ENCODE data around the gene RFX8. TPM values are rescaled to one million over a fixed set of nuclear protein-coding genes. Genes with fewer than 3 reads are reported as not detected.
A peak's percentile ranks its signal among the peaks of the same experiment; 100 is the strongest.
"Not testable (repeated sequence)": the region's sequence is repeated elsewhere in the genome, so short reads cannot be mapped to it uniquely, and the experiment has no call there.

The RFX8 gene
- polyA plus RNA-seq, 2 of the 4 experiments (the other 2 are of a cell fraction), result not detected

DNA sequence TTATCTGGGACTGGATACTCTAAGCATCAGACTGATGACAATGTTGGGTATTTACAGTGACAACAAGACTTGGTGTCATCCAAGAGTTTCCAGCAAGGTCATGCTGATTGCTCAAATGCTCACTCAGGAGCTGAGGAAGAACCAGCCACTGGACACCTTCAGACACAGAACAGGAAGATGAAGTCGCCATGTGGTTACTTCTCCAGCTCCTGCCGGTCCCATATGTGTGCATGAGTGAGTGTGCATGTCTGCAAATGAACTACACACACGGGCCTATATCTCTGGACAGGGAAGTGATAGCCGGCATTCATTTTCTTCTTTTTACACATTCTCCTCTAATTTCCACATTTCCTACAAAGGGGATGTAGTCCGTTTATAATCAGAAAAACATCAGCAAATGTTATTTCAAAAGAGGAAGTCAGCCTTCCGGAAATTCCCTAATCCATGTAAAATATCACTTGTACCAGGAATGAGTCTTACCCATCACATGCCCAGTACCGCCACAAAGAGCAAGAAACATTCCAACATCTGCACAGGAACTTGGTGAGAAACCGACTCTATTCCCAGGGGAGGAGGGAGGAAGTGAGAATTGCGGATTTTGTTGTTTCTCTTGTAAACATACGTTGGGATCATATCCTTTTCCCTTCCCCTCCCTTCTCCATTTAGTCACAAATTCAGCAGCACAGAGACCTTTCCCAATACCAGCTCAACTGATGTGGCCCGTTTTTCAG is 10.8 kb downstream of the RFX8 start:
- ATAC-seq, result peak in 1 of 2 experiments; percentile 32; a peak in 1 of 6 replicates
- CTCF ChIA-PET, result interaction anchor here (0.6 to 1.5 kb wide), 3 partner anchors 39 to 343 kb away, joined by 3 to 4 read pairs (median 3); partner anchors contain the start of gene CREG2
- Histone ChIP-seq H3K27ac (peak overlapping the region in 1 of 2 experiments; percentile 32; a peak in 1 of 6 replicates), H3K4me3 (no peak overlapping the region), H3K9me3 (no peaks in the 10 kb centered on the region), H3K4me2 (peak overlapping the region; percentile 7), H3K4me1 (peaks cover 13% of the 10 kb centered on the region)
- POLR2A ChIA-PET, result interaction anchor here (1.0 kb wide), 1 partner anchor 53 kb away, joined by 3 read pairs; no protein-coding TSS in a partner anchor
- WGBS (ENCODE audit: missing lambda C conversion rate), result 56% methylated on average over 11 of the region's 11 CpGs
- FAIRE-seq, result no peak
- DNase-seq (ENCODE audit: low read depth in 1 of 2, low spot score in 1 of 2), result peak in 1 of 2 experiments; percentile 20
- 0 out of 2 replicates have a peak, but pooled peaks have one; percentile 4 for TF ChIP-seq NFE2L2 (conservative IDR thresholded peaks at IDR 0.05; ENCODE audit: low read length)
- TF ChIP-seq USF2 (IDR thresholded peaks at IDR 0.05), result no peak

GRCh38 chr2:101463421-101463820 is 11.5 kb downstream of the RFX8 start:
- Histone ChIP-seq H3K27ac (peak overlapping the region in 1 of 2 experiments; percentile 32; a peak in 1 of 6 replicates), H3K4me1 (peaks cover 13% of the 10 kb centered on the region), H3K9me3 (no peaks in the 10 kb centered on the region), H3K4me2 (no peak overlapping the region), H3K4me3 (no peak overlapping the region)
- ATAC-seq, result 0 out of 6 replicates have a peak, but pooled peaks of 1 of the 2 experiments have one; percentile 19
- no peak for FAIRE-seq
- no peak for DNase-seq (ENCODE audit: low read depth in 1 of 2, low spot score in 1 of 2)
- POLR2A ChIA-PET, result no interaction called here
- TF ChIP-seq, protein P1, sequence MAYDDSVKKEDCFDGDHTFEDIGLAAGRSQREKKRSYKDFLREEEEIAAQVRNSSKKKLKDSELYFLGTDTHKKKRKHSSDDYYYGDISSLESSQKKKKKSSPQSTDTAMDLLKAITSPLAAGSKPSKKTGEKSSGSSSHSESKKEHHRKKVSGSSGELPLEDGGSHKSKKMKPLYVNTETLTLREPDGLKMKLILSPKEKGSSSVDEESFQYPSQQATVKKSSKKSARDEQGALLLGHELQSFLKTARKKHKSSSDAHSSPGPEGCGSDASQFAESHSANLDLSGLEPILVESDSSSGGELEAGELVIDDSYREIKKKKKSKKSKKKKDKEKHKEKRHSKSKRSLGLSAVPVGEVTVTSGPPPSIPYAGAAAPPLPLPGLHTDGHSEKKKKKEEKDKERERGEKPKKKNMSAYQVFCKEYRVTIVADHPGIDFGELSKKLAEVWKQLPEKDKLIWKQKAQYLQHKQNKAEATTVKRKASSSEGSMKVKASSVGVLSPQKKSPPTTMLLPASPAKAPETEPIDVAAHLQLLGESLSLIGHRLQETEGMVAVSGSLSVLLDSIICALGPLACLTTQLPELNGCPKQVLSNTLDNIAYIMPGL (CRISPR knock-in tag; IDR thresholded peaks at IDR 0.05; ENCODE audit: borderline replicate concordance), result no peak
- TF ChIP-seq CHD2 (IDR thresholded peaks at IDR 0.05; ENCODE audit: low read length, partially characterized antibody) (no peak), EHMT2 (IDR thresholded peaks at IDR 0.05; ENCODE audit: low read depth) (no peak), RNF2 (IDR thresholded peaks at IDR 0.05; ENCODE audit: borderline replicate concordance, low read depth) (no peak), RFX5 (IDR thresholded peaks at IDR 0.05) (no peak), MAX (IDR thresholded peaks at IDR 0.05) (no peak), JUNB (IDR thresholded peaks at IDR 0.05) (no peak), CBX2 (IDR thresholded peaks at IDR 0.05; ENCODE audit: borderline replicate concordance, low read depth) (no peak)
- 100% methylated on average over 2 of the region's 8 CpGs for WGBS (ENCODE audit: missing lambda C conversion rate)
- CTCF ChIA-PET, result interaction anchor here (0.6 to 0.7 kb wide), 2 partner anchors 76 to 343 kb away, joined by 3 read pairs; partner anchors contain the start of gene CREG2

- Histone ChIP-seq H3K4me1 (peaks cover 13% of the 10 kb centered on the region), H3K4me3 (no peak overlapping the region), H3K4me2 (no peak overlapping the region), H3K27ac (no peak overlapping the region), H3K9me3 (no peaks in the 10 kb centered on the region)
- CTCF ChIA-PET, result no interaction called here
- POLR2A ChIA-PET, result no interaction called here
- DNase-seq (ENCODE audit: low read depth in 1 of 2, low spot score in 1 of 2), result no peak
- no peak for FAIRE-seq
- no peak for ATAC-seq
- WGBS (ENCODE audit: missing lambda C conversion rate), result 62% methylated on average over 2 of the region's 2 CpGs
- TF ChIP-seq USF2 (IDR thresholded peaks at IDR 0.05) (no peak), NFE2L2 (conservative IDR thresholded peaks at IDR 0.05; ENCODE audit: low read length) (no peak), RNF2 (IDR thresholded peaks at IDR 0.05; ENCODE audit: borderline replicate concordance, low read depth) (no peak), CHD2 (IDR thresholded peaks at IDR 0.05; ENCODE audit: low read length, partially characterized antibody) (no peak)
Measured at GRCh38 chr2:101461381-101461780, 13.5 kb downstream of the RFX8 start.

DNA sequence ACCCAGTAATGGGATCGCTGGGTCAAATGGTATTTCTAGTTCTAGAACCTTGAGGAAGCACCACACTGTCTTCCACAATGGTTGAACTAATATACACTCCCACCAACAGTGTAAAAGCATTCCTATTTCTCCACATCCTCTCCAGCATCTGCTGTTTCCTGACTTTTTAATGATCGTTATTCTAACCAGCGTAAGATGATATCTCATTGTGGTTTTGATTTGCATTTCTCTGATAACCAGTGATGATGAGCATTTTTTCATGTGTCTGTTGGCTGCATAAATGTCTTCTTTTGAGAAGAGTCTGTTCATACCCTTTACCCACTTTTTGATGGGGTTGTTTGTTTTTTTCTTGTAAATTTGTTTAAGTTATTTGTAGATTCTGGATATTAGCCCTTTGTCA is 20.5 kb downstream of the RFX8 start:
- H3K9me3 ChIP-seq; ATAC-seq; POLR2A ChIA-PET; H3K4me3 ChIP-seq; DNase-seq (ENCODE audit: low read depth in 1 of 2, low spot score in 1 of 2); H3K4me2 ChIP-seq; H3K27ac ChIP-seq; FAIRE-seq; H3K4me1 ChIP-seq; CTCF ChIA-PET: not testable (repeated sequence)
- WGBS (ENCODE audit: missing lambda C conversion rate), result 76% methylated on average over 3 of the region's 3 CpGs
